H1 (cell line): Measurements from ENCODE around the gene SERPINA1. TPM values are rescaled to one million over a fixed set of nuclear protein-coding genes. Genes with fewer than 3 reads are reported as not detected.

ENCODE experiments used
- CTCF ChIA-PET: fragments of 300-600 bp; sonication (Branson Sonifier 250); formaldehyde crosslinking; loops from one replicate; lab custom pipeline; 2021; ENCODE audit not compliant: partially characterized antibody; lab: Charles Lee
- POLR2A ChIA-PET: fragments of 300-600 bp; sonication (Branson Sonifier 250); formaldehyde crosslinking; loops from one replicate; lab custom pipeline; 2021; ENCODE audit warnings: inconsistent platforms; ENCODE audit not compliant: partially characterized antibody; lab: Charles Lee
- DNase-seq, 2 experiments: peaks; one replicate each; pipeline versions ENCODE4 v3.0.0 to v3.0.0-alpha.2; 2010 to 2022; ENCODE audit warnings: low spot score in 2 of 2, low read depth in 1 of 2, mixed read lengths in 1 of 2
- FAIRE-seq: peaks from 2 replicates; lab custom pipeline; 2011; peaks lifted over from hg19 to GRCh38; lab: Jason Lieb, UNC
- H2AFZ ChIP-seq: 2 replicates; pipeline ENCODE4 v1.8.1; 2012; ENCODE audit warnings: low read length, inconsistent platforms
- H2AK5ac ChIP-seq: 2 replicates; pipeline ENCODE4 v1.6.1; 2013; ENCODE audit warnings: low read depth, low read length
- H2BK120ac ChIP-seq: replicated peaks from 2 replicates; pipeline ENCODE3; 2013; ENCODE audit warnings: low read depth, low read length, inconsistent platforms
- H2BK12ac ChIP-seq: 2 replicates; pipeline ENCODE4 v1.6.1; 2013; ENCODE audit warnings: low read depth, low read length
- H2BK15ac ChIP-seq: 2 replicates; pipeline ENCODE4 v1.6.1; 2013; ENCODE audit warnings: low read length
- H2BK20ac ChIP-seq: 2 replicates; pipeline ENCODE4 v1.6.1; 2013; ENCODE audit warnings: low read length
- H2BK5ac ChIP-seq: 2 replicates; pipeline ENCODE4 v1.6.1; 2013; ENCODE audit warnings: low read depth, low read length
- H3K14ac ChIP-seq: 2 replicates; pipeline ENCODE4 v1.6.1; 2013; ENCODE audit warnings: inconsistent platforms; ENCODE audit not compliant: insufficient read length
- H3K18ac ChIP-seq: 2 replicates; pipeline ENCODE4 v1.6.1; 2013; ENCODE audit warnings: low read length; ENCODE audit errors: extremely low read depth
- H3K23ac ChIP-seq: 2 replicates; pipeline ENCODE4 v1.6.1; 2013; ENCODE audit warnings: inconsistent platforms; ENCODE audit not compliant: insufficient read length
- H3K23me2 ChIP-seq: 2 replicates; pipeline ENCODE4 v1.6.1; 2013; ENCODE audit warnings: low read depth, low read length
- H3K27ac ChIP-seq: 2 replicates; pipeline ENCODE4 v1.6.1; 2011; ENCODE audit warnings: low read depth, low read length, inconsistent platforms
- H3K27me3 ChIP-seq, 4 experiments: replicated peaks in 1 of 4; 1 replicate in 1 of 4; 2 replicates in 3 of 4; pipeline versions ENCODE4 v1.6.1 to v1.8.1; 2011 to 2013; ENCODE audit warnings: low read length in 3 of 4, mild to moderate bottlenecking in 3 of 4, inconsistent platforms in 2 of 4, mixed read lengths in 2 of 4, moderate library complexity in 1 of 4; ENCODE audit not compliant: control insufficient read depth in 3 of 4, insufficient read depth in 3 of 4; ENCODE audit errors: extremely low read depth in 1 of 4
- H3K36me3 ChIP-seq, 4 experiments: 2 replicates each; pipeline versions ENCODE4 v1.6.1 to v1.8.1; 2011 to 2013; ENCODE audit warnings: mild to moderate bottlenecking in 4 of 4, low read length in 3 of 4, moderate library complexity in 2 of 4, control low read depth in 1 of 4, inconsistent platforms in 1 of 4; ENCODE audit not compliant: insufficient read depth in 4 of 4, control insufficient read depth in 2 of 4
- H3K4ac ChIP-seq: replicated peaks from 2 replicates; pipeline ENCODE3; 2013; ENCODE audit warnings: low read length, low read depth, mixed read lengths, inconsistent platforms; ENCODE audit not compliant: insufficient read length
- H3K4me1 ChIP-seq, 4 experiments: replicated peaks in 1 of 4; 1 replicate in 1 of 4; 2 replicates in 3 of 4; pipeline versions ENCODE4 v1.6.1 to v1.8.1; 2011 to 2013; ENCODE audit warnings: low read length in 3 of 4, inconsistent platforms in 2 of 4, mixed read lengths in 1 of 4; ENCODE audit not compliant: insufficient read depth in 4 of 4, control insufficient read depth in 3 of 4
- H3K4me2 ChIP-seq, 2 experiments: 2 replicates each; pipeline versions ENCODE4 v1.6.1 to v1.8.1; 2011 to 2013; ENCODE audit warnings: low read depth in 2 of 2, low read length in 2 of 2, control low read depth in 1 of 2, inconsistent platforms in 1 of 2, mild to moderate bottlenecking in 1 of 2; ENCODE audit not compliant: insufficient read depth in 1 of 2
- H3K4me3 ChIP-seq, 4 experiments: fragments of 200-600, 300-600 bp in 1 of 4; sonication (generic), shearing (Covaris generic), sonication (Bioruptor Twin) in 1 of 4; 2 replicates each; pipeline versions ENCODE4 v1.5.1 to v1.8.1; 2011 to 2016; ENCODE audit warnings: low read length in 4 of 4, low read depth in 3 of 4, control low read depth in 2 of 4, inconsistent platforms in 2 of 4, mild to moderate bottlenecking in 2 of 4, mixed read lengths in 1 of 4, moderate library complexity in 1 of 4; ENCODE audit not compliant: insufficient read depth in 2 of 4; ENCODE audit errors: extremely low read depth in 1 of 4
- H3K56ac ChIP-seq: replicated peaks from 2 replicates; pipeline ENCODE3; 2013; ENCODE audit warnings: low read depth, mild to moderate bottlenecking, mixed read lengths, low read length, inconsistent platforms; ENCODE audit not compliant: insufficient read length
- H3K79me1 ChIP-seq: 2 replicates; pipeline ENCODE4 v1.6.1; 2013; ENCODE audit warnings: low read depth, low read length, control low read depth
- H3K79me2 ChIP-seq, 2 experiments: 2 replicates each; pipeline versions ENCODE4 v1.6.1 to v1.8.1; 2012 to 2013; ENCODE audit warnings: low read length in 2 of 2, mild to moderate bottlenecking in 2 of 2, inconsistent platforms in 1 of 2; ENCODE audit not compliant: insufficient read depth in 2 of 2, control insufficient read depth in 1 of 2
- H3K9ac ChIP-seq, 4 experiments: replicated peaks in 1 of 4; 1 replicate in 1 of 4; 2 replicates in 3 of 4; pipeline versions ENCODE4 v1.6.1 to v1.8.1; 2011 to 2013; ENCODE audit warnings: low read depth in 3 of 4, low read length in 3 of 4, control low read depth in 2 of 4, mild to moderate bottlenecking in 2 of 4, moderate library complexity in 2 of 4, inconsistent platforms in 1 of 4; ENCODE audit errors: extremely low read depth in 1 of 4
- H3K9me3 ChIP-seq, 2 experiments: 2 replicates each; pipeline versions ENCODE4 v1.6.1 to v1.8.1; 2012 to 2013; ENCODE audit warnings: mild to moderate bottlenecking in 2 of 2, moderate library complexity in 2 of 2, control low read depth in 1 of 2, inconsistent platforms in 1 of 2, low read depth in 1 of 2, low read length in 1 of 2, mixed read lengths in 1 of 2; ENCODE audit not compliant: insufficient read depth in 2 of 2
- H4K20me1 ChIP-seq, 2 experiments: replicated peaks in 1 of 2; 2 replicates each; pipeline versions ENCODE3 to v1.8.1; 2011 to 2013; ENCODE audit warnings: inconsistent platforms in 2 of 2, low read length in 2 of 2, mild to moderate bottlenecking in 1 of 2; ENCODE audit not compliant: insufficient read depth in 2 of 2, control insufficient read depth in 1 of 2
- H4K5ac ChIP-seq: 2 replicates; pipeline ENCODE4 v1.6.1; 2013; ENCODE audit warnings: low read length, low read depth, mixed read lengths, inconsistent platforms; ENCODE audit not compliant: insufficient read length
- H4K8ac ChIP-seq: 2 replicates; pipeline ENCODE4 v1.8.0; 2013; ENCODE audit warnings: mild to moderate bottlenecking, moderate library complexity, low read length, inconsistent platforms; ENCODE audit not compliant: insufficient read depth; ENCODE audit errors: extremely low read depth
- H4K91ac ChIP-seq: replicated peaks from 2 replicates; pipeline ENCODE3; 2013; ENCODE audit warnings: low read length, mixed read lengths, inconsistent platforms; ENCODE audit not compliant: insufficient read length
- POLR2AphosphoS5 ChIP-seq: IDR thresholded peaks from 2 replicates; pipeline ENCODE4 v1.6.1; 2011; ENCODE audit warnings: low read depth, low read length
- RBBP5 ChIP-seq: IDR thresholded peaks from 2 replicates; pipeline ENCODE4 v1.7.1; 2012; ENCODE audit warnings: low read depth, mild to moderate bottlenecking, inconsistent platforms, low read length, moderate library complexity, borderline replicate concordance
- RNF2 ChIP-seq: fragments of 200-900, 300-1000 bp; sonication (generic); IDR thresholded peaks from 2 replicates; pipeline ENCODE4 v1.7.1; 2016; ENCODE audit warnings: borderline replicate concordance, low read depth, mild to moderate bottlenecking, antibody characterized with exemption, low read length; ENCODE audit not compliant: poor library complexity, severe bottlenecking; ENCODE audit errors: missing control alignments
- SIN3A ChIP-seq, 2 experiments: IDR thresholded peaks in 1 of 2; conservative IDR thresholded peaks in 1 of 2; 2 replicates each; pipeline ENCODE4 v1.6.1; 2011 to 2012; ENCODE audit warnings: low read length in 2 of 2, improper control_type of control experiment in 1 of 2, low read depth in 1 of 2, mild to moderate bottlenecking in 1 of 2
- TBP ChIP-seq: IDR thresholded peaks from 2 replicates; pipeline ENCODE4 v1.6.1; 2011; ENCODE audit warnings: low read depth, low read length, improper control_type of control experiment
- YY1 ChIP-seq: IDR thresholded peaks from 2 replicates; pipeline ENCODE4 v1.6.1; 2011; ENCODE audit warnings: low read depth, mild to moderate bottlenecking, low read length
- WGBS, 2 experiments: shearing (Covaris generic) in 1 of 2; methylation state at CpG; one replicate each; pipeline versions ENCODE4 v1.1.6 to v1.1.7; 2013 to 2015; ENCODE audit warnings: low lambda C conversion rate in 2 of 2, mixed read lengths in 2 of 2, inconsistent platforms in 1 of 2, low coverage in 1 of 2, missing lambda C conversion rate in 1 of 2; ENCODE audit not compliant: insufficient replicate concordance in 2 of 2, insufficient coverage in 1 of 2, insufficient read length in 1 of 2; ENCODE audit errors: extremely low coverage in 1 of 2, missing lambda C conversion rate in 1 of 2; 5-methylcytosine and 5-hydroxymethylcytosine counted together
- polyA plus RNA-seq, 7 experiments: library from polyadenylated mRNA; depleted of rRNA in 3 of 7; stranded (reverse) in 5 of 7; unstranded in 2 of 7; fragments of >200 nt in 5 of 7; fragments of 200-250 nt in 2 of 7; gene quantifications; 1 replicate in 5 of 7; 2 replicates in 1 of 7; 4 replicates in 1 of 7; pipeline versions ENCODE4 v1.2.1 to v1.2.3, GENCODE V29; 2011 to 2013; ENCODE audit warnings: missing spikeins in 2 of 7, mixed read lengths in 2 of 7
- total RNA-seq: library from RNA; stranded (reverse); fragmentation: NEBNext Ultra II Directional; extraction: Animal tissue kit (Norgen Biotek cat#: 25700); gene quantifications from 2 replicates; pipeline ENCODE4 v1.2.1, GENCODE V29; 2021

The SERPINA1 gene
- total and polyA plus RNA-seq, 2 of the 8 experiments (the other 6 are each of a cell fraction or from before 2014, with no cell fraction given), result 0.08 TPM; not detected in 1

DNA sequence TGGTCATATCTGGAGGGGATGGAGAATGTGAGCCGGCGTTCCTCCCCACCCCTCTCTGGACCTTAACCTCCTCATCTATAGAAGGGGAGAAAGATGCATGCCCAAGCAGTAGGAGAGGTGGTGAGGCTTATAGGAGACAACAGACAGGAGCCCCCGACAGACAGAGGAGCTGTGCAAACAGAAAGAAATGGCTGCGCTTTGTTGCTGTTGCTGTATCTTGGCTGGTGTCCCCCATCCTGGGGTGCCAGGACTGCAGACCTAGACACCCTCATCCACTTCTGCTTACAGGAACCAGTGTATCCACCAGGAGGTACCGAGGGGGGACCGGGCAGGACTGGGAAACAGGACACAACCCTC lies 397 bp downstream of the SERPINA1 start:
- Histone ChIP-seq H3K36me3 (no peaks in the 10 kb centered on the region), H4K91ac (no peak overlapping the region), H4K20me1 (no peaks in the 10 kb centered on the region), H3K27ac (no peak overlapping the region), H3K79me2 (no peaks in the 10 kb centered on the region), H3K79me1 (no peaks in the 10 kb centered on the region), H3K4me3 (no peak overlapping the region), H3K4ac (no peak overlapping the region), H2BK20ac (no peak overlapping the region), H3K23me2 (no peaks in the 10 kb centered on the region), H3K56ac (no peak overlapping the region), H3K18ac (no peak overlapping the region), H3K4me2 (no peak overlapping the region), H3K27me3 (no peaks in the 10 kb centered on the region; a peak in 1 of 7 replicates), H2BK120ac (no peak overlapping the region), H4K5ac (no peak overlapping the region), H3K23ac (no peak overlapping the region), H2AK5ac (no peak overlapping the region), H3K9me3 (no peaks in the 10 kb centered on the region), H3K4me1 (peaks cover 3 to 20% (median 10%) of the 10 kb centered on the region in 4 experiments; a peak in 6 of 7 replicates), H2AFZ (0 out of 2 replicates have a peak overlapping the region, but pooled peaks have one; percentile 29), H4K8ac (0 out of 2 replicates have a peak overlapping the region, but pooled peaks have one; percentile 1), H3K14ac (no peak overlapping the region), H3K9ac (no peak overlapping the region), H2BK15ac (0 out of 2 replicates have a peak overlapping the region, but pooled peaks have one; percentile 40), H2BK12ac (no peak overlapping the region), H2BK5ac (peak overlapping the region; percentile 17; the same call in 1 of the 2 replicates)
- POLR2A ChIA-PET, result no interaction called here
- no peak for DNase-seq
- CTCF ChIA-PET, result interaction anchor here (0.7 to 5.6 kb wide), 7 partner anchors 10 to 352 kb away, joined by 3 to 37 read pairs (median 3); no protein-coding TSS in a partner anchor
- WGBS, 2 experiments, result 89% methylated on average over 6 of the region's 6 CpGs; no CpG with 5 or more reads in 1 of the 2 experiments
- no peak for FAIRE-seq
- no peak for TF ChIP-seq SIN3A (conservative IDR thresholded peaks at IDR 0.05 in 1 of 2, IDR thresholded peaks at IDR 0.05 in 1 of 2; ENCODE audit: low read depth in 1 of 2, low read length in 2 of 2)
- TF ChIP-seq RBBP5, result no peak
- no peak for TF ChIP-seq RNF2
- no peak for TF ChIP-seq YY1
- no peak for TF ChIP-seq TBP
- no peak for TF ChIP-seq POLR2AphosphoS5
